NCI-H187 treated with DMSO at 0.1 percent for 48 hours (cell line): ENCODE data around the gene COPRS.
"Not testable (repeated sequence)": the region's sequence is repeated elsewhere in the genome, so short reads cannot be mapped to it uniquely, and the experiment has no call there.

Experiments used
- DNase-seq: peaks from one replicate; lab custom pipeline; 2025; lab: John Stamatoyannopoulos, UW

COPRS gene

DNA sequence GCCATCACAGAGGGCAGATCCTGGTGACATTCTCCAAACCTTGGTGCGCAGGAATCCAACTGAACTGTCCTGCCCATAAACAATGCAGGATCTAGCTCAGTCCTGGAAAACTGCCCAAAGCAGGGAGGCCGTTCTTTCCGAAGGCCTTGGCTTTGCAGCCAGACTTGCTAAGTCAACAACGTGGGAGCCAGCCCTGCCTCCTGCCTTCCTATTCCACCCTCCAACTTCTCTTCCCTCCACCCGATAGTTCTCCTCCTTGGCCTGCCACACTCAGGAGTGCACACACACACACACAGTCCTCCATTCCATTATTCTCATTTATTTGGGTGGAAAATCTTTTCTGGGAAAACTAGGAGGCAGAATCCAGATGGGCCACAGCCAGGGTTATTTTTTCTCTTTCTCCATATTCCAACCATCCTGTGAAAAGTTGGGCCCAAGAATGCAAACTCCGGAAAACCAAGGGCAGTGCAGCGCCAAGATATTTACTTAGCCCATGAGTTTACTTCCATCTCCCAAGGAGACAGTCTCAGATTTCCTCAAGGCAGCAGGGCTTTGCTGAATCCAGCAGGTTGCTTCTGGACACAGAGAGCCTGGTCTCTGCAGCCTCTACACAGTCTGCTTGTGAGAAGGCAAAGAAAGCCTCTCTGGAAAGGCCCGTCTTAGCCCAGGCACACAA lies 15.8 kb downstream of the COPRS start:
- DNase-seq, result no peak

DNA sequence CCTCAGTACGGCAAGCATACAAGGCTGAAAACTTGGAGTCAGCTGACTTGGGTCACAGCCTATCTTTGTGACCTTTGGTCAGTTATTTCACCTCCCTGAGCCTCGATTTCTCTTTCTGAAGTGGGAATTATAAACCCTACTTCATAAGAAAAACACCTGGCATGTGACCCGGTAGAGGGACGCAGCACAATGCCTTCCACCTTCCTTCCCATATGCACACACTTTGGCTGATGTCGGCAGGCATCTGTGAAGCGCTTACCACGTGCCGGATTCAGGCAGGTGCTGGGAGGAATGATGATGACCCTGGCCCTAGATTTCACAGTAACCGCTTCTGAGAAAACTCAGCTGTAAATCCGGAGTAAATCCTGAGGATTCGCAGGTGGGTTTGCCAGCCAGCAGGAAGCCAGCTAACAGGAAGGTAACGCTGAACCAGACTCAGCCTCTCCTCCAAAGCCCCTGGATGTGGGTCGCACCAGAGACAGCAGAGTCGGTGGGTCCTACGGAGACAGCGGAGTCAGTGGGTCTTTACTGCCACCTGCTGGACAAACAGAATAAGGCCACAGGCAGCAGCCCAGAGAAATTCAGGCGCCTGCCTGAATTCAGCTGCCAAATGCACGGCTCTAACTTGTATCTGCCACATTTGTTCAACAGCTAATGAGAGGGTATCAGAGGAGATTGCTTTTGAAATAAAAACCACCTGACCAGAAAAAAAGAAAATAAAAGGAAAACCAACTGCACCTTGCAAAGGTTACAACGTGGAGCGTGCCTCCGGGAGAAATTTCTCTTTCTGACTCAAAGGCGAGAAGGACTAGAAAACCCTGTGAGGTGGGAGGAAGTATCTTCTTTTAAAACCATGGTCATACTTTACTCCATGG lies 16.6 kb downstream of the COPRS start:
- DNase-seq, result no peak

- DNase-seq, result no peak
These were observed 17.2 kb downstream of the COPRS start for GRCh38 chr17:31841850-31842194.

GRCh38 chr17:31838636-31839225 lies 20.3 kb downstream of the COPRS start:
- DNase-seq, result no peak

DNA sequence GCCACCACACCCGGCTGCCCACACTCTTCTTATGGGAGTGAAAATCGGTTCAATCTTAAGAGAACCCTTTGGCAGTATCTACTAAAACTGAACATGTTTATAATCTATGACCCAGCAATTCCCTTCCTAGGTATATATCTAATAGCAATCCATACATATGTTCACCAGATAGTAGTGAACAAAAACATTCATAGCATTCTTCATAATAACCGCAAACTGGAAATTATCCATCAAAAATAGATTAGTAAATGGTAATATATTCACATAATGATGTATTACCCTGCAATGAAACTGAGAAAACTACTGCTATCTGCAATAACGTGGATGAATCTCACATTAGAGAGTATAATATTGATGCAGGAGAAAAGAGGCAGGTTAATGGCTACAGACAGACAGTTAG lies 23.1 kb downstream of the COPRS start:
- no peak for DNase-seq

- no peak for DNase-seq
These were observed 24.6 kb downstream of the COPRS start for GRCh38 chr17:31834448-31834847.

- DNase-seq, result no peak
These were observed 26.3 kb downstream of the COPRS start for GRCh38 chr17:31832746-31833145.

DNA sequence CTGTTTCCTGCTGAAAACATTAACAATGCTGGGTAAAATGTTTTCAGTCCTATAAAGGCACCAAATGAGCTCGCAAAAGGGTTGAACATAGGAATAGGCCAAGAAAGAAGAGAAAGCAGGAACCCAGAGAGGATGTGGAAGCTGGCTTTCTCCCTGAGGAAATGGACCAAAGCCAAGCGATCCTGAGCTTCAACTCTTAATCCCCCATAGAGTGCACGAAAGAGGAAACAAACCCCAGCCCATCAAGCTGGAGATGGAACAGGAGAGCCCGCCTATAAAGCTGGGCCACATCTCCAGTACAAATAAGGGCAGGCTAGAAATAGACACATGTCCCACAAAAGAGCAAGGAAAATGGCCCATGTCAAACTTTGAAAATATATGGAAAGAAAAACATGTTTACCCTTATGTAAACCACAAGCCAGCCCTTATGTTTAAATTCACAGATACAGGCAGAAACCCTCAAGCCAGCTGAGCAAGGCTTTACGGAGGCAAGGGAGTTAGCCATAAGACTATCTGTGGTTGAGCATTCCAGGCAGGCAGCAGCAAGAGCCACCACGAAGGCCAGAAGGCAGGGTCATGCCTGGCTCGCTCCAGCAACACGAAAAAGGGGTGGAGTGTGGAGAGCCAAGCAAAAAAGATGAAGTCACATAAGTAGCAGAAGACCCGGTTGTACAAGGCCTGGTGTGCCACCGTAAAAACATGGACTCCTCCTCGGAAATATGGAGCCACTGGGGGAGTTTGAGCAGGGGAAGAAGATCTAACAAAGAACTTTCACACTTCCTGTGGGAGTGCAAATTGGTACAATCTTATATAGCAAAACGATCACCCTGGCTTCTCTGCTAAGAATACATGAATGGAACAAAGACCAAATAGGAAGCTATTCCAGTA lies 27.8 kb downstream of the COPRS start:
- DNase-seq, result no peak

DNA sequence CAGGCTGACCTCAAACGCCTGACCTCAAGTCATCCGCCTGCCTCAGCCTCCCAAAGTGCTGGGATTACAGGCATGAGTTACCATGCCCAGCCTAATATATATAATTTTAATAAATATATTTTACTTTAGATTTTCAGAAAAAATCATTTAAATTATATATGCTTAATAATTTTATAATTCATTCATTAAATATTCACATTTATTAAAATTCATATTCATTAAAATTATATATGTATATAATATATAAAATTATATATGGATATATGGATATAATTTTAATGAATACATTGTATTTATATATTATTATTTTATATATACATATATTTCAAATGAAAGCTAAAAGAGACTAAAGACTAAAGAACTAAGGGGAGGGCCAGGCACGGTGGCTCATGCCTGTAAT lies 29.4 kb downstream of the COPRS start:
- no peak for DNase-seq

DNA sequence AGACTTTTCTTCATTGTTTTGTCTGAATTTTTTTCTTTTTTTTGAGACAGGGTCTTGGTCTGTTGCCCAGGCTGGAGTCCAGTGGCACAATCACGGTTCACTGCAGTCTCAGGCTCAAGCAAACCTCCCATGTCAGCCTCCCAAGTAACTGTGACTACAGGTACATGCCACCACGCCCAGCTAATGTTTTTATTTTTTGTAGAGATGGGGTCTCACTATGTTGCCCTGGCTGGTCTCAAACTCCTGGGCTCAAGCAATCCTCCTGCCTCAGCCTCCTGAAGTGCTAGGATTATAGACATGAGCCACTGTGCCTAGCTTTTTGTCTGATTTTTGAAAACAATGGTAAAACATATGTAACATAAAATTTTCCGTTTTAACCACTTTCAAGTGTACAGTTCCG lies 30.1 kb downstream of the COPRS start:
- not testable (repeated sequence) for DNase-seq

- DNase-seq, result no peak
These were observed 32.9 kb downstream of the COPRS start for GRCh38 chr17:31825961-31826691.

- no peak for DNase-seq
These were observed 34.2 kb downstream of the COPRS start for GRCh38 chr17:31824766-31825360.

DNA sequence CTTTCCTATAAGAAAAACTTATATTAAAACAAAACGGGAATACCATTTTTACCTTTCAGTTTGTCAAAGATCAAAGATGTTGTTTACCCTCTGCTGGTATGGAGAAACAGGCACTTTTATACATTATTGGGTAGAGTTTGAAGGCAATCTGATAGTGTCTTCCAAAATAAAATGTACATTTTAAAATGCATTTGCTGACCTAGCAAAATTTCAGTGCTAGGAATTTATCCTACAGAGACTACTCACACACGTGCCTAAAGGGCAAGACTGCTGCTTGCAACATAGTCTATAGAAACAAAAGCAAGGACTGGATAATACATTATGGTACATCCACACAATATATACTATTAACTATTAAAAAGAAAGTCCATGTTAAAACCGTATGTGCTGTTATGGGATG lies 36.0 kb downstream of the COPRS start:
- DNase-seq, result no peak

- no peak for DNase-seq
These were observed 38.2 kb downstream of the COPRS start for GRCh38 chr17:31820691-31821435.

DNA sequence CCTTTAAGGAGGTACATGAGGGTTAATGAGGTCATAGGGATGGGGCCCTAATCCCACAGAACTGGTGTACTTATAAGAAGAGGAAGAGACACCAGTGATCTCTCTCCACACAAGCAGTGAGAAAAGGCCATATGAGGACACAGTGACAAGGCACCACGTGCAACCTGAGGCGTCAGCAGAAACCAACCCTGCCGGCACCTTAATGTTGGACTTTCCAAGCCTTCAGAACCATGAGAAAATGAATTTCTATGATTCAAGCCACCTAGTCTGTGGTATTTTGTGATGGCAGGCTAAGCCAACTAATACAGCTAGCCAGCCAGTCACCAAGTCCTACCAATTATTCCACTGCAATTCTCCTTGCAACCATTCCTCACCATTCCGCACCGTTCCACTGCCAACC lies 39.5 kb downstream of the COPRS start:
- DNase-seq, result no peak

DNA sequence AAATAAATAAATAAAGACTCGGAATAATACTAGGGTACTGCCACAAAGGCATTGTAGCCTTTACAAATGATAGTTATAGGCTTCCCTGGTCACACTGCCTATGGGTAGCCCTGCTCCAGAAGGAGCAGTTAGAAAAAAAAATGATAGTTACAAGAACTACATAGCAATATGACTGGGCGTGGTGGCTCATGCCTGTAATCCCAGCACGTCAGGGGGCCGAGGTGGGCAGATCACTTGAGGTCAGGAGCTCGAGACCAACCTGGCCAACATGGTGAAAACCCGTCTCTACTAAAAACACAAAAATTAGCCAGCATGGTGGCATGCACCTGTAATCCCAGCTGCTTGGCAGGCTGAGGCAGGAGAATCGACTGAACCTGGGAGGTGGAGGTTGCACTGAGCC lies 40.2 kb downstream of the COPRS start:
- DNase-seq, result not testable (repeated sequence)

GRCh38 chr17:31815212-31815730 lies 43.8 kb downstream of the COPRS start:
- DNase-seq, result no peak

GRCh38 chr17:31811101-31811500 lies 47.9 kb downstream of the COPRS start:
- no peak for DNase-seq

- not testable (repeated sequence) for DNase-seq
These were observed 49.2 kb downstream of the COPRS start for GRCh38 chr17:31809876-31810275.

DNA sequence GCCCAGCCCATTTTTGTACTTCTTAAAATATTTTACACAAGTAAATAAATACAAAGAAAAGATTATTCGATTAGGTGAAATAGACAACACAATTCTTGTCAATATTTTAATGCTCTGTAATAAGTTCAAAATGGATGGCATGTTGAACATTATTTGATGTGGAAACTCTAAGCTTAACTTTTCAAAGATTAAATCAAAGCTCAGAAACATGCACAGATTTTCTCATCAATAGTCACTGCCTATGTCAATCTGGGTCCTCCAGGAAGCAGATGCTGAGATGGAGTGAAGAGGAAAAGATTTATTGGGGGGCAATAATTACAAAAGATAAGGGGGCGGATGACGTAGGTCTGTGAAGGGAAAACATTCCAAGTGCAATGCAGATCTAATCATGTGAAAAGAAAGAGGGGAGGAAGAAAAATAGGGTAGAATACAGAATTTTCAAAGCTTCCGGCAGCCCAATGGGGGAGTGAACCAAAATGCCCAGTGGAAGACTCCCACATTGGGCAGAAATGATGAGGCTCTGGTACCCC lies 50.5 kb downstream of the COPRS start:
- no peak for DNase-seq
